HAP-1 (cell line): ENCODE results near the gene C1QTNF3.
"Not testable (repeated sequence)": the region's sequence is repeated elsewhere in the genome, so short reads cannot be mapped to it uniquely, and the experiment has no call there.

Experiments
- DNase-seq, 2 experiments: peaks; one replicate each; pipeline ENCODE4 v3.0.0-alpha.2; 2016 to 2020; ENCODE audit warnings: low spot score in 2 of 2
- H3K27me3 ChIP-seq: fragments of 250-450 bp; sonication (Bioruptor Pico); 2 replicates; pipeline ENCODE4 v1.5.1; 2020; ENCODE audit warnings: low read depth, mild to moderate bottlenecking, moderate library complexity
- H3K36me3 ChIP-seq: fragments of 250-450 bp; sonication (Bioruptor Pico); replicated peaks from 2 replicates; pipeline ENCODE4 v1.5.1; 2020; ENCODE audit warnings: mild to moderate bottlenecking
- H3K4me1 ChIP-seq: fragments of 250-450 bp; sonication (Bioruptor Pico); 2 replicates; pipeline ENCODE4 v1.5.1; 2020; ENCODE audit warnings: mild to moderate bottlenecking
- H3K4me3 ChIP-seq: fragments of 250-450 bp; sonication (Bioruptor Pico); 2 replicates; pipeline ENCODE4 v1.5.1; 2020; ENCODE audit warnings: mild to moderate bottlenecking, moderate library complexity
- H3K9me3 ChIP-seq: fragments of 250-450 bp; sonication (Bioruptor Pico); 2 replicates; pipeline ENCODE4 v1.5.1; 2020; ENCODE audit warnings: mild to moderate bottlenecking, moderate library complexity
- in situ Hi-C: fragments of 300-500 bp; cut with MboI; formaldehyde crosslinking; loops from 3 replicates; pipeline ENCODE4 v1.14.3; 2020; ENCODE audit warnings: low sequenced_read_pairs, inconsistent platforms, mixed read lengths

C1QTNF3 gene

GRCh38 chr5:34043099-34043876 is at the start of gene C1QTNF3:
Gene C1QTNF3 (minus strand): TSS chr5:34043213. CDS start chr5:34043125, 88 bp downstream.
- Histone ChIP-seq H3K4me1 (peaks cover 2% of the 10 kb centered on the region; the same call in 1 of the 2 replicates), H3K4me3 (no peak within 1 kb of the TSS), H3K27me3 (no peaks in the 10 kb centered on the region), H3K36me3 (no peaks in the 10 kb centered on the region), H3K9me3 (no peaks in the 10 kb centered on the region)
- no peak for DNase-seq
- in situ Hi-C loops, result no loop called here

GRCh38 chr5:34091039-34091438 is 48.0 kb upstream of the C1QTNF3 start:
- H3K4me1 ChIP-seq, H3K4me3 ChIP-seq, in situ Hi-C loops, H3K27me3 ChIP-seq, DNase-seq, H3K9me3 ChIP-seq, H3K36me3 ChIP-seq: not testable (repeated sequence)

- H3K4me1 ChIP-seq, DNase-seq, H3K9me3 ChIP-seq, H3K36me3 ChIP-seq, H3K4me3 ChIP-seq, in situ Hi-C loops, H3K27me3 ChIP-seq: not testable (repeated sequence)
Observed at GRCh38 chr5:34089802-34090201, 46.8 kb upstream of the C1QTNF3 start.

GRCh38 chr5:34087728-34088127 is 44.7 kb upstream of the C1QTNF3 start:
- H3K4me3 ChIP-seq, in situ Hi-C loops: not testable (repeated sequence)

GRCh38 chr5:34083898-34084297 is 40.9 kb upstream of the C1QTNF3 start:
- H3K9me3 ChIP-seq, H3K27me3 ChIP-seq, in situ Hi-C loops, H3K4me3 ChIP-seq, H3K4me1 ChIP-seq, H3K36me3 ChIP-seq, DNase-seq: not testable (repeated sequence)

More at GRCh38 chr5:34087728-34088127, 44.7 kb upstream of the C1QTNF3 start:
- not testable (repeated sequence) for H3K27me3 ChIP-seq, DNase-seq, H3K4me1 ChIP-seq, H3K9me3 ChIP-seq, H3K36me3 ChIP-seq

GRCh38 chr5:34079505-34079904 is 36.5 kb upstream of the C1QTNF3 start:
- in situ Hi-C loops, DNase-seq, H3K4me3 ChIP-seq, H3K4me1 ChIP-seq, H3K9me3 ChIP-seq, H3K27me3 ChIP-seq, H3K36me3 ChIP-seq: not testable (repeated sequence)

GRCh38 chr5:34077636-34078035 is 34.6 kb upstream of the C1QTNF3 start:
- DNase-seq, in situ Hi-C loops, H3K9me3 ChIP-seq, H3K4me3 ChIP-seq, H3K36me3 ChIP-seq, H3K4me1 ChIP-seq, H3K27me3 ChIP-seq: not testable (repeated sequence)

- in situ Hi-C loops, H3K4me3 ChIP-seq: not testable (repeated sequence)
Observed at GRCh38 chr5:34076719-34077364, 33.8 kb upstream of the C1QTNF3 start.

GRCh38 chr5:34074472-34074871 is 31.5 kb upstream of the C1QTNF3 start:
- H3K9me3 ChIP-seq, H3K4me3 ChIP-seq, H3K27me3 ChIP-seq, DNase-seq, H3K36me3 ChIP-seq, in situ Hi-C loops, H3K4me1 ChIP-seq: not testable (repeated sequence)

More at GRCh38 chr5:34076719-34077364, 33.8 kb upstream of the C1QTNF3 start:
- not testable (repeated sequence) for H3K36me3 ChIP-seq, H3K27me3 ChIP-seq, H3K4me1 ChIP-seq, DNase-seq, H3K9me3 ChIP-seq

GRCh38 chr5:34074071-34074470 is 31.1 kb upstream of the C1QTNF3 start:
- H3K4me1 ChIP-seq, H3K27me3 ChIP-seq, H3K9me3 ChIP-seq, DNase-seq, H3K36me3 ChIP-seq, H3K4me3 ChIP-seq, in situ Hi-C loops: not testable (repeated sequence)

GRCh38 chr5:34070626-34071025 is 27.6 kb upstream of the C1QTNF3 start:
- DNase-seq, H3K36me3 ChIP-seq, H3K9me3 ChIP-seq, H3K4me1 ChIP-seq, H3K4me3 ChIP-seq, in situ Hi-C loops, H3K27me3 ChIP-seq: not testable (repeated sequence)

GRCh38 chr5:34064656-34065055 is 21.6 kb upstream of the C1QTNF3 start:
- Histone ChIP-seq H3K27me3 (no peaks in the 10 kb centered on the region), H3K4me3 (no peak overlapping the region), H3K4me1 (no peaks in the 10 kb centered on the region), H3K36me3 (no peaks in the 10 kb centered on the region), H3K9me3 (peaks cover 2% of the 10 kb centered on the region; the same call in 1 of the 2 replicates)
- no peak for DNase-seq
- in situ Hi-C loops, result no loop called here

- Histone ChIP-seq H3K4me1 (no peaks in the 10 kb centered on the region), H3K27me3 (no peaks in the 10 kb centered on the region), H3K36me3 (no peaks in the 10 kb centered on the region), H3K4me3 (no peak overlapping the region), H3K9me3 (peaks cover 2% of the 10 kb centered on the region; the same call in 1 of the 2 replicates)
- in situ Hi-C loops, result no loop called here
- DNase-seq, result no peak
Observed at GRCh38 chr5:34062419-34062818, 19.4 kb upstream of the C1QTNF3 start.

GRCh38 chr5:34061993-34062392 is 19.0 kb upstream of the C1QTNF3 start:
- no peaks in the 10 kb centered on the region for H3K4me1 ChIP-seq
- DNase-seq, result no peak
- H3K4me3 ChIP-seq, result no peak overlapping the region
- no peaks in the 10 kb centered on the region for H3K36me3 ChIP-seq
- H3K9me3 ChIP-seq, result peaks cover 2% of the 10 kb centered on the region; the same call in 1 of the 2 replicates
- H3K27me3 ChIP-seq, result no peaks in the 10 kb centered on the region
- in situ Hi-C loops, result no loop called here
